ENCODE data around the gene EGFL6. TPM values are rescaled to one million over a fixed set of nuclear protein-coding genes. Genes with fewer than 3 reads are reported as not detected.
A peak's percentile ranks its signal among the peaks of the same experiment; 100 is the strongest.

EGFL6 gene
- total RNA-seq = under 1 TPM; 0.58 to 0.64 TPM

- no peak for DNase-seq
- intact Hi-C loops (cut with micrococcal nuclease) = loop anchor here (2.0 kb wide), 1 partner anchor 19 kb away; no protein-coding TSS in a partner anchor
- Mint-ChIP-seq H3K27ac (no peak within 1 kb of the TSS), H3K4me1 (ENCODE audit: low read depth) (peaks cover 18% of the 10 kb centered on the region), H3K27me3 (peaks cover 24% of the 10 kb centered on the region), H3K36me3 (no peaks in the 10 kb centered on the region), H3K4me3 (peak within 1 kb of the TSS; percentile 26), H3K9me3 (no peaks in the 10 kb centered on the region)
- ChIA-PET POLR2A (no interaction called here), CTCF (no interaction called here)
These were observed at the start of gene EGFL6 for GRCh38 chrX:13569479-13570260. EGFL6 (plus strand) TSS chrX:13569601; CDS start chrX:13569862, 261 bp downstream.

DNA sequence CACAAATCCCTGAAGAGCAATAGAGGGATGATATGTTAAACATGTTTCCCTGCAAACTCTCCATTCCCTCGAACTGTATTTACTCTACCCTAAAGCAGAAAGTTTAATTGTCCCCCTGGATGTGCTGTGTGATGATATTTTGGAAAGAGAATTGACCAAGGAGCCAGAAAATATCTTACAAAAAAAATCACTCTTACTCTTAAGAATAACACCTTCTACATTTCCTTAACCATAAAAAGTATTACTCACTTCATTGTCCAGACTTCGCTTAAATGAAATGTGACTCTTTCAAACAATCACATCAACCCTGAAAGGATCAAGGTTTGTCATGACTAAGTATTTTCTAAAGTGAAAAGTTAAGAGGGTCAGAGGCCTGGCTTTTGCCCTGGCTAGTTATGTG is 49.0 kb upstream of the EGFL6 start:
- CTCF ChIA-PET = no interaction called here
- intact Hi-C loops (cut with micrococcal nuclease) = no loop called here
- no peaks in the 10 kb centered on the region for H3K9me3 Mint-ChIP-seq
- H3K4me1 Mint-ChIP-seq (ENCODE audit: low read depth) = no peaks in the 10 kb centered on the region
- no peak overlapping the region for H3K27ac Mint-ChIP-seq
- no peaks in the 10 kb centered on the region for H3K27me3 Mint-ChIP-seq
- DNase-seq = no peak
- POLR2A ChIA-PET = no interaction called here
- no peaks in the 10 kb centered on the region for H3K36me3 Mint-ChIP-seq
- no peak overlapping the region for H3K4me3 Mint-ChIP-seq

GRCh38 chrX:13520936-13521335 is 48.5 kb upstream of the EGFL6 start:
- Mint-ChIP-seq H3K27me3 (no peaks in the 10 kb centered on the region), H3K9me3 (no peaks in the 10 kb centered on the region), H3K27ac (no peak overlapping the region), H3K4me1 (ENCODE audit: low read depth) (no peaks in the 10 kb centered on the region), H3K36me3 (no peaks in the 10 kb centered on the region), H3K4me3 (no peak overlapping the region)
- CTCF ChIA-PET = no interaction called here
- POLR2A ChIA-PET = no interaction called here
- no peak for DNase-seq
- intact Hi-C loops (cut with micrococcal nuclease) = no loop called here

DNA sequence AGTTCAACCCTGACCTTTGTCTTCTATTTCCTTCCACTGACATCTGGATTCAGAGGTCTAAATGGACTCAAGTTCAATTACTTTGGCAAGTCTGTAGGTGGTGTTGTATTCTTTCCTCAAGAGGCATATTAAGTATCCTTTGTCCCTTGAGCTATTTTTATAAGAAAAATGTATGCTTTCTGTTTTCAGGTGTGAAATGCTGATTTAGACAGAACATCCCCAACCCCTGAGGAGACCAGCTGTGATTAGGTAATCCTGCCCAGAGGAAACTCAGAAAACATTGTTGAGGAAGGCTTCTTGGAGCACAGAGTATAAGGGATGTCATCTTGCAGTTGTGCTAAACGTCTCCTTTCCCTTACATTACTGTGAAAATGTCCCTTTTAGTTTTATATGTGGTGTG is 46.6 kb upstream of the EGFL6 start:
- H3K27me3 Mint-ChIP-seq = no peaks in the 10 kb centered on the region
- CTCF ChIA-PET = no interaction called here
- POLR2A ChIA-PET = no interaction called here

DNA sequence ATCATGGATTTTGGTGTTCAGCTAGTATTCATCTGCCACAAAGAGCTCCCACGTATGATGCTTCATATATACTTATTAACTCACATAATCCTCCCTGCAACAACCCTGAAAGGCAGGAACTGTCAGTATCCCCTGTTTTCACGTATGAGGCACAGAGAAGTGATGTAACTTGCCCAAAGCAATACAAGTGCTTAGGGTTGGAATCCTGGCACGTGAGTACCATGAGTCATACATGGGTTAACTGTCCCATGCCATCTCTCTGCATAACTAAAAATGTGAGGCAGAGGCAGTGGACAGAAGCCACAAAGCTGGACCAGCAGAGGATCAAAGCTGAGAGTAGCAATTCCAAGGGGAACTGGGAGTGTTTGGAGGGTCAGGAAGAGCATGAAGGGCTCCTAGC is 35.7 kb upstream of the EGFL6 start:
- CTCF ChIA-PET = no interaction called here
- no peak for DNase-seq
- Mint-ChIP-seq H3K9me3 (no peaks in the 10 kb centered on the region), H3K36me3 (no peaks in the 10 kb centered on the region), H3K4me3 (no peak overlapping the region), H3K27ac (no peak overlapping the region), H3K27me3 (no peaks in the 10 kb centered on the region), H3K4me1 (ENCODE audit: low read depth) (no peaks in the 10 kb centered on the region)
- intact Hi-C loops (cut with micrococcal nuclease) = no loop called here
- POLR2A ChIA-PET = no interaction called here

More for the DNA sequence above, 46.6 kb upstream of the EGFL6 start:
- H3K9me3 Mint-ChIP-seq = no peaks in the 10 kb centered on the region
- no peaks in the 10 kb centered on the region for H3K4me1 Mint-ChIP-seq (ENCODE audit: low read depth)
- H3K36me3 Mint-ChIP-seq = no peaks in the 10 kb centered on the region
- no peak overlapping the region for H3K4me3 Mint-ChIP-seq
- no peak overlapping the region for H3K27ac Mint-ChIP-seq
- DNase-seq = no peak
- intact Hi-C loops (cut with micrococcal nuclease) = no loop called here

GRCh38 chrX:13535376-13536165 is 33.8 kb upstream of the EGFL6 start:
- intact Hi-C loops (cut with micrococcal nuclease) = no loop called here
- ChIA-PET CTCF (interaction anchor here (1.1 kb wide), 1 partner anchor 15 kb away, joined by 3 read pairs; no protein-coding TSS in a partner anchor), POLR2A (no interaction called here)
- no peak overlapping the region for H3K4me3 Mint-ChIP-seq
- H3K9me3 Mint-ChIP-seq = no peaks in the 10 kb centered on the region
- H3K27me3 Mint-ChIP-seq = no peaks in the 10 kb centered on the region
- DNase-seq = no peak
- no peak overlapping the region for H3K27ac Mint-ChIP-seq
- H3K36me3 Mint-ChIP-seq = no peaks in the 10 kb centered on the region
- no peaks in the 10 kb centered on the region for H3K4me1 Mint-ChIP-seq (ENCODE audit: low read depth)

- no peak overlapping the region for H3K27ac Mint-ChIP-seq
- ChIA-PET CTCF (no interaction called here), POLR2A (no interaction called here)
- H3K36me3 Mint-ChIP-seq = no peaks in the 10 kb centered on the region
- H3K4me3 Mint-ChIP-seq = no peak overlapping the region
- H3K27me3 Mint-ChIP-seq = no peaks in the 10 kb centered on the region
- no peak for DNase-seq
- intact Hi-C loops (cut with micrococcal nuclease) = no loop called here
- no peaks in the 10 kb centered on the region for H3K9me3 Mint-ChIP-seq
- no peaks in the 10 kb centered on the region for H3K4me1 Mint-ChIP-seq (ENCODE audit: low read depth)
These were observed 32.9 kb upstream of the EGFL6 start for GRCh38 chrX:13536551-13536950.

GRCh38 chrX:13538414-13538813 is 31.0 kb upstream of the EGFL6 start:
- Mint-ChIP-seq H3K27ac (no peak overlapping the region), H3K27me3 (no peaks in the 10 kb centered on the region), H3K9me3 (no peaks in the 10 kb centered on the region), H3K36me3 (no peaks in the 10 kb centered on the region), H3K4me1 (ENCODE audit: low read depth) (no peaks in the 10 kb centered on the region), H3K4me3 (no peak overlapping the region)
- intact Hi-C loops (cut with micrococcal nuclease) = no loop called here
- DNase-seq = no peak
- ChIA-PET POLR2A (no interaction called here), CTCF (no interaction called here)

- Mint-ChIP-seq H3K4me1 (ENCODE audit: low read depth) (no peaks in the 10 kb centered on the region), H3K9me3 (no peaks in the 10 kb centered on the region), H3K27me3 (no peaks in the 10 kb centered on the region), H3K4me3 (no peak overlapping the region), H3K36me3 (no peaks in the 10 kb centered on the region), H3K27ac (no peak overlapping the region)
- POLR2A ChIA-PET = no interaction called here
- no peak for DNase-seq
- CTCF ChIA-PET = interaction anchor here (0.6 to 1.2 kb wide), 2 partner anchors 34 to 105 kb away, joined by 3 read pairs; no protein-coding TSS in a partner anchor
- intact Hi-C loops (cut with micrococcal nuclease) = no loop called here
These were observed 28.8 kb upstream of the EGFL6 start for GRCh38 chrX:13540602-13541001.

- ChIA-PET POLR2A (no interaction called here), CTCF (no interaction called here)
- no peak overlapping the region for H3K27ac Mint-ChIP-seq
- peaks cover 2% of the 10 kb centered on the region for H3K27me3 Mint-ChIP-seq
- intact Hi-C loops (cut with micrococcal nuclease) = no loop called here
- H3K4me1 Mint-ChIP-seq (ENCODE audit: low read depth) = peaks cover 10% of the 10 kb centered on the region
- no peaks in the 10 kb centered on the region for H3K36me3 Mint-ChIP-seq
- no peak for DNase-seq
- H3K4me3 Mint-ChIP-seq = no peak overlapping the region
- H3K9me3 Mint-ChIP-seq = no peaks in the 10 kb centered on the region
These were observed 23.7 kb upstream of the EGFL6 start for GRCh38 chrX:13545726-13546125.

- H3K27me3 Mint-ChIP-seq = peaks cover 4% of the 10 kb centered on the region
- no peak overlapping the region for H3K27ac Mint-ChIP-seq
- ChIA-PET CTCF (interaction anchor here (1.0 to 1.5 kb wide), 2 partner anchors 41 to 98 kb away, joined by 4 to 5 read pairs; no protein-coding TSS in a partner anchor), POLR2A (no interaction called here)
- intact Hi-C loops (cut with micrococcal nuclease) = no loop called here
- no peak overlapping the region for H3K4me3 Mint-ChIP-seq
- no peaks in the 10 kb centered on the region for H3K36me3 Mint-ChIP-seq
- DNase-seq = no peak
- H3K4me1 Mint-ChIP-seq (ENCODE audit: low read depth) = peaks cover 12% of the 10 kb centered on the region
- no peaks in the 10 kb centered on the region for H3K9me3 Mint-ChIP-seq
These were observed 21.7 kb upstream of the EGFL6 start for GRCh38 chrX:13547671-13548070.

DNA sequence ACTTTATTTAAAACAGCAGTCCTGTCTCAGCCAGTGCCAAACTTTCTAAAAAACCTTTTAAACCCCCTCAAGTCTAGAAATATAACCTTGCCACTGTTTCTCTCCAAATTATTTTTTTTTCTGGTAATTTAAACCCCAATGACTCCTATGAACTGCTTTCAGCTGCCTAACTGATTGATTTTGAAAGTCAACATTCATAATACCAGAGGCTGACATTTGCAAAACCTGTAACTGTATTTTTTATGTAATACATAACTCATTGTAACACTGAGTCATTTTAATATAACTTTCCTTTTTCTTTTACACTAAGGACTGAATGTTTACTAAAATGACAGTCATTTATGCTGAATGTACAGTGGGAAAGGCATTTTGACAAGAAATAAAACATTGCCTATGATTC is 19.1 kb upstream of the EGFL6 start:
- H3K4me1 Mint-ChIP-seq (ENCODE audit: low read depth) = peaks cover 12% of the 10 kb centered on the region
- peaks cover 8% of the 10 kb centered on the region for H3K27me3 Mint-ChIP-seq
- no peak overlapping the region for H3K27ac Mint-ChIP-seq
- ChIA-PET CTCF (interaction anchor here (0.7 to 1.2 kb wide), 2 partner anchors 15 to 96 kb away, joined by 3 read pairs; no protein-coding TSS in a partner anchor), POLR2A (no interaction called here)
- no peaks in the 10 kb centered on the region for H3K9me3 Mint-ChIP-seq
- intact Hi-C loops (cut with micrococcal nuclease) = loop anchor here (1.0 to 2.0 kb wide), 2 partner anchors 20 to 102 kb away; no protein-coding TSS in a partner anchor
- no peak for DNase-seq
- no peaks in the 10 kb centered on the region for H3K36me3 Mint-ChIP-seq
- no peak overlapping the region for H3K4me3 Mint-ChIP-seq
